NOMO-1 (cell line): ENCODE measurements around the gene ZNF212.
"Not testable (repeated sequence)": the region's sequence is repeated elsewhere in the genome, so short reads cannot be mapped to it uniquely, and the experiment has no call there.

Source experiments
- DNase-seq, 2 experiments: peaks; one replicate each; lab custom pipeline; 2025; ENCODE audit not compliant: unreplicated experiment in 2 of 2; lab: John Stamatoyannopoulos, UW

The ZNF212 gene

DNA sequence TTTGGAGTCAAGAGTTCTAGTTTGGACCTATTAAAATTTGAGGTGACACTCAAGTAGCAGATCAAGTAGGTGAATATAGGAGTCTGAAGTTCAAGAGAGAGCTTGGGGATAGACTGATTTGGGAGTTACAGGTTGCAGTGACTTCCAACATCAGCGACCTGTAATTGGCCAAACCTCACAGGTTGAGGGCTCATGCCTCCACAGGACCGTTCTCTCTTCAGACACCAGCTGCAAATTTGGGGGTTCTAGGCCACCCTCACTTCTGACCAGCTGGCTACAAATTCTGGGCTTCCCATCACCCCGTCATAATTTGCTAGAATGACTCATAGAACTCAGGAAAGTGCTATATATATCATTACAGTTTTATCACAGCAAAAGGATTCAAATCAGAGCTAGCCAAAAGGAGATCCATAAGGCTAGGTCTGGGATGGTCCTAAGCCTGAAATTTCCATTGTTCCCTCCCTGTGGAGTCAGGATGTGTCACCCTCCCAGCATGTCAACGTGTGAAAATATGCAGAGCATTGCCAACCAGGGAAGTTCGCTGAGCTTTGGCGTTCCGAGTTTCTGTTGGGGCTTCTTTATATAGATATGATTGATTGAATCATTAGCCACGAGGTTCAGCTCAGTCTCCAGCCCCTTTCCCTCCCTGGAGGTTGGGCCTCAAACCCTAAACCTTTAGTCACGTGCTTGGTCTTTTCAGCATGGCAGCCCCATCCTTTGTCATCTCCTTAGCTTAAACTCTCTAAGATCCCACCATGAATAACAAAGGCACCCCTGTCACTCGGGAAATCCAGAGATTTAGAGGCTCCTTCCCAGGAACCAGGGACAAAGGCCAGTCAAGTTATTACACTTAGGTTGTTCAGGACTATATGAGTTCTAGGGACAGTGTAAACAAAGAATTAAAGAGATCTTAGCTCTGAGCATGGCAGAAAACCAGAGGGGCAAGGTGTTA lies 20.7 kb upstream of the ZNF212 start:
- DNase-seq: no peak

DNA sequence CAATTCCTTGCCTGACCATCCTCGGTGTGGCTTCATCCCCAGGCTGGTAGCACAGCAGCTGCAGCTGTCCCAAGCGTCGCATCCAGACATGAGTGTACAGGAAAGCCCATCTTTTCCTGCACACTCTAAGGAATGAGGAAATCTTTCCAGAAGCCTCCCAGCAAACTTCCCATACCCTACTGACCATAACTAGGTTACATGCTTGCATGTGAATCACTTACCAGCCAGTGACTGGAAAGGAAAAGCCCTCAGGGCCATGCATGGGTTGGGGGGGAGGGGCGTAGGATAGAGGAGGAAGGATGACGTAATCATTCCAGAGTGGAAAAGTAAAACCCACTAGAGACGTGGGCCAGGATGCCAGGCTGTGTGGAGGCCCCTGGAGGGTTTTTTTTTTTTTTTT lies 18.9 kb upstream of the ZNF212 start:
- DNase-seq: no peak

DNA sequence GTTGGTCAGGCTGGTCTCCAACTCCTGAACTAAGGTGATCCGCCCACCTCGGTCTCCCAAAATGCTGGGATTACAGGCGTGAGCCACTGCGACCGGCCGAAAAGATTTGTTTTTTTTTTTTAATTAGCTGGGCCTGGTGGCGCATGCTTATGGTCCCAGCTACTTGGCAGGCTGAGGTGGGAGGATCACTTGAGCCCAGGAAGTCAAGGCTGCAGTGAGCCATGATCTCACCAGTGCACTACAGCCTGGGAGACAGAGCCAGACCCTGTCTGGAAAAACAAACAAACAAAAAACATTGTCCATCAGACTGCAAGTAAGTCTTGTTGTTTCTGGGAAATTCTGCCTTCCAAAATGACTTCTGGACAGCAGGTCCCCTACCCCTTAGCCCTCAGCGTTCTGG lies 16.3 kb upstream of the ZNF212 start:
- DNase-seq: no peak

DNA sequence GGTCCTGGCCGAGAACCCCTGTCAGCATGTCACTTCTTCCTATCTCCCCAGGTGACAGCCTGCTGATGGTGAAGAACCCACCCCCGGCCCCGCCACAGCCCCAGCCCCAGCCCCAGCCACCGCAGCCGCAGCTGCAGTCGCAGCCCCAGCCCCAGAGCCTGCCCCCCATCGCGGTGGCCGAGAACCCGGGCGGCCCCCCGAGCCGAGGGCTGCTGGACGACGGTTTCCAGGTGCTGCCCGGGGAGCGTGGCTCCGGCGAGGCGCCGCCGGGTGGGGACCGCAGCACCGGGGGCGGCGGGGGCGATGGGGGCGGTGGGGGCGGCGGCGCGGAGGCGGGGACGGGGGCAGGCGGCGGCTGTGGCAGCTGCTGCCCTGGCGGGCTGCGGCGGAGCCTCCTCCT lies 15.7 kb upstream of the ZNF212 start:
- DNase-seq: no peak

DNA sequence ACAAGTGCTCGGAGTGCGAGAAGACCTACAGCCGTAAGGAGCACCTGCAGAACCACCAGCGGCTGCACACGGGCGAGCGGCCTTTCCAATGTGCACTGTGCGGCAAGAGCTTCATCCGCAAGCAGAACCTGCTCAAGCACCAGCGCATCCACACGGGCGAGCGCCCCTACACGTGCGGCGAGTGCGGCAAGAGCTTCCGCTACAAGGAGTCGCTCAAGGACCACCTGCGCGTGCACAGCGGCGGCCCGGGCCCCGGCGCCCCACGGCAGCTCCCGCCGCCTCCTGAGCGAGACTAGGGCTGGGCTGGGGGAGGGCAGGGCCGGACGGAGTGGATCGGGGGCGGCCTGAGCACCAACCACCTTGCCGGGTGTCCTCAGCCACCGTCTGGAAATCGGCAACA lies 15.1 kb upstream of the ZNF212 start:
- no peak for DNase-seq

DNA sequence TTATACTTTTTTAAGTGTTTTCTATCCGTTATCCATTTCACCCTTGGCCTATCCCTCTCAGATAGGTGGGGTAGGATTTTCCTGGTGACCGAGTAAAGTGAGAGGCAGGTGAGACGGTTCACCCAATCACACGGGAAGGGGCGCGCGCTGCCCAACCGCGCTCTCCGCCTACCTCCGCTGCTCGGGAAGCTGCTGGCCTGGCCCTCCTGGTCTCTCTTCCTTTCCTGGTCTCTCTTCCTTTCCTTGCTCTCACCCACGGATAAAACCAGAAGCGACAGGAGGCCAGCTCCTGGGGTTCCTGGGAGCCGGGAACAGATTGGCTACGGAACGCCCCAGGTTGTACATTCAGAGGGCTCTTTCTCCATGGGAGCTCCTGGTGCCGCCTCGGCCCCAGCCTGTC lies 14.3 kb upstream of the ZNF212 start:
- no peak for DNase-seq

DNA sequence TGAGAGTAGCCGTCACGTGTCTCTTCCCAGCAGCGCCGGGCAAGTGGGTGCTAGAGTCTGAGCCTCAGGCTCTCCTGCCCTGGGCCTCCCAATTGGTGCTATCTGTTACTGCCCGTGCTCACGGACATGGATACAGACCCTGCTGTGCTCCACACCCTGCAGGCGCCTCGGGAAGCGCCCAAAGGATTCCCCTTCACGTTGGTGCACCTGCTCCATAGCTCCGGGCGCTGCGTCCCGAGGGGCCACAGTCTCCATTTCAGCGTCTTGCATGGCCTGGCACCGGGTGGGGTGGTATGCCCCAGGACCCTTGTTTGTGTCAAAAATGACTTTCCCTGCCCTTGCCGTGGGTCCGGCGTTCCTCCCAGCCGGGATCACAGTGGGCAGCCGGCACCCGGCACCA lies 13.8 kb upstream of the ZNF212 start:
- DNase-seq: no peak

DNA sequence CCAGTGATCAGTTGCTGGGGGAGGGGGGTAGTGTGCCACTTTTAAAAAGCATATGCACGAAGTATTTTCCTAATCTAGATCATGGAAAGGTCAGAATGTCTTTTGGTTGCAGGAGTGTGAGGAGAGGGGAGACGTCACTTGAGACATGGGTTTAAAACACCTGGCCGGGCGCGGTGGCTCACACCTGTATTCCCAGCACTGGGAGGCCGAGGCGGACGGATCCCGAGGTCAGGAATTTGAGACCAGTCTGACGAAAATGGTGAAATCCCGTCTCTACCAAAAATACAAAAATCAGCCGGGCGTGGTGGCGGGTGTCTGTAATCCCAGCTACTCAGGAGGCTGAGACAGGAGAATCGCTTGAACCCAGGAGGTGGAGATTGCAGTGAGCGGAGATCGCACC lies 13.1 kb upstream of the ZNF212 start:
- not testable (repeated sequence) for DNase-seq

DNA sequence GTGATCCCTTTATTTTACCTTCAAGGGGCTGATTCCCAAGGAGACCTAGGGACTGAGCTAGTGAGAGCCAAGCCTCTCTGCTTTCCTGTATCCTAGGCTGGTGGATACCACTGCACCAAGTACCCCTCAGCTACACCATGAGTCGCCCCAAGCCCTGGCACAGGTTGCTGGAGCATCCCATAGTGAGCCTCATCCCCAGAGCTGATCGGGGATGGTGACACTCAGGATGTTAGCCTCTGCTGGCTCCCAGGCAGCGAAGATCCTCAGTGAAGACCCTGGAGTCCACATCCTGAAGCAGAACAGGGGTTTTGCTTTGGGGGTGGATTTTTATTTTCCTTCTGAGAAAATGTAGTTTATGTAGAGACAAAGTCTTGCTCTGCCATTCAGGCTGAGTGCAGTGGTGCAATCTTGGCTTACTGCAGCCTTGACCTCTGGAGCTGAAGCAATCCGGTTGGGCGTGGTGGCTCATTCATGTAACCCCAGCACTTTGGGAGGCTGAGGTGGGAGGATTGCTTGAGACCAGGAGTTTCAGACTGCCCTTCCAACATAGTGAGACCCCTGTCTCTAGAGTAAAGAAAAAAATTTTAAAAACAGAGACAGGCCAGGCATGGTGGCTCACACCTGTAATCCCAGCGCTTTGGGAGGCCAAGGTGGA lies 12.5 kb upstream of the ZNF212 start:
- DNase-seq: no peak

DNA sequence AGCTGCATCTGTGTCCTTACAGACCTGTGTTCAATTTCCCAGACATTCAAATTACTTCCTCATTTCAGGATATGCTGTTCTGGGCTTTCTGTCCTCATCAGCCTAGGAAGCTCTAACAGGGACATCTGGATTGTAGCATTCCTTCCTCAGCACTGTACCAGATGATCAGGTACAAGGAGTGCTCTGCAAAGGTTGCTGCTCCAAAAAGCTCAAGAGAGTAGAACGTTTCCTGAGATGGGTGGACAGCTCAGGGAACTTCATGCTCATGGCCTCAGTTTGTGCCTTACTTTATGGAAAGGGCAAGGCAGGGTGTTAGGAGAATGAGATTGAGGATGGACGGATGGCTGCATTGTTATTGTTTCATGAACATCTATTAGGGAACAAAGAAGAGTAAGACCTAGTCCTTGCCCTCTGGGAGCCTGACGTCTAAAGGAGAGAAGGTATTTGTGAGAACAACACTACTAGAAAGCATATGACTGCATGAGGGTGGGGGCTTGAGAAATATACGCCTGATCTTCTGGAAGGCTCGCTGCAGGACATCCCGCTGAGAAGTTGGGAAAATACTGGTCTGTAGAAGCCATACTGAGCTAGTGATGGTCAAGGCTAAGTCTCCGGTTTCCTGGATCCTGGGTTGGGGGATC lies 10.5 kb upstream of the ZNF212 start:
- no peak for DNase-seq

DNA sequence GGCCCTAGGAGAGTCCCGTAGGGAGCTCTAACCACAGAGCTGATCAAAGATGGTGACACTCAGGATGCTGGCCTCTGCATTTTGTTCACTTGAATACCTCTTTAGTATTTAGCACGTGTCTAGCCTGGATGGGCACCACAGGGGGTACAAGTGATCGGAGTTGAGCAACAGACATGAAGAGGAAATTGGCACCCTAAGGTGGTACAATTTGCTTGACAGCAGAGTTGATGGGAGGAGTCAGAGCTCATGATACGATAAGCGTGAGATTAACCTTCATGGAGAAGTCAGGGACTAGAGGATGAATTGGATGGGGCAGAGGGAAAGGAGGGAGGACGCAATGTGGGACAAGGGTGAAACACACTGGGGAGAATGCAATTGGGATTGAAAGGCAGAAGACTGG lies 9.9 kb upstream of the ZNF212 start:
- DNase-seq: no peak

DNA sequence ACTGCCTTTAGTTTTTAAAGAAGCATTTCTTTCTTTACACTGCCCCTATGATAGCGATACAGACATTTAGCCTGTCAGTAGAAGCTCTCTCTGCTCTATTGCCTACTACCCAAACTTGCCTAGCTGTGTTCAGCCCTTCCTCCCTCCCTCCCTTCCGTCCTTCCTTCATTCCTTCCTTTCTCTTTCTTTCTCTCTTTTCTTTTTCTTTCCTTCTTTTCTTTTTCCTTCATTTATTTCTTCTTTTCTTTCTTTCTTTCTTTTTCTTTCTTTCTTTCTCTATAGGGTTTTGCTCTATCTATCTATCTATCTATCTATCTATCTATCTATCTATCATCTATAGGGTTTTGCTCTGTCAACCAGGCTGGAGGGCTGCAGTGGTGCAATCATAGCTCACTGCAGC lies 7.1 kb upstream of the ZNF212 start:
- no peak for DNase-seq

DNA sequence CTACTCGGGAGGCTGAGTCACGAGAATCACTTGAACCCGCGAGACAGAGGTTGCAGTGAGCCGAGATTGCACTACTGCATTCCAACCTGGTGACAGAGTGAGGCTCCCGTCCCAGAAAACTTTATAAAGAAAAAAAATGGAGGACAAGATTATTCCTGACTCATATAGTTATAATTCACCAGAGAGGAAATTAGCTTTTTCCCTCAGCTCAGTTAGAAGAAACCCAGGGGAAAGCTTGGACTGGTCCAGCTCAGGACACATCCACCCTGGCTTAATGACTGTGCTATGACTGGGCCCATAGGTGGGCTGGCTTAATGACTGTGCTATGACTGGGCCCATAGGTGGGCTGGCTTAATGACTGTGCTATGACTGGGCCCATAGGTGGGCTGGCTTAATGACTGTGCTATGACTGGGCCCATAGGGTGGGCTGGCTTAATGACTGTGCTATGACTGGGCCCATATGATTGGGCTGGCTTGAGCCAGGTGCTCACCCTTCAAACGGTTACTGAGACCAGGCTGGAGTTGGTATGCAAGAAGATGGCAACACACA lies 5.7 kb upstream of the ZNF212 start:
- not testable (repeated sequence) for DNase-seq

DNA sequence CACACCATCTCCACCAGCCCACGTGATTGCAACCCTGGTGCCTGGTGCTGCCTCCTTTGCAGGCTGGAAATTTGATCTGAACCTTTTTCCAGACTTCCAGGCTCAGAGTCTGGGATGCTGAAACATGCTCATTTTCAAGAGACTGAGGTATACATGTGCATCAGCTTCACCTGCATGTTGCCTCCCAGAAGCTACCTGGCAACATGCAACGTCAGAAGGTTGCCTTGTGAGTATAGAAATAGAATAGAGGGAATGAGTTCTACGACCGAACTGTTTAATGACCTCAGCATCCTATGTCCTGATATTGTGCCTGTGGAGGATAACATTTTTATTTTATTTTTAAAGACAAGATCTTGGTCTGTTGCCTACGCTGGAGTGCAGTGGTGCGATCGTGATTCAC lies 1.9 kb upstream of the ZNF212 start:
- DNase-seq: no peak

DNA sequence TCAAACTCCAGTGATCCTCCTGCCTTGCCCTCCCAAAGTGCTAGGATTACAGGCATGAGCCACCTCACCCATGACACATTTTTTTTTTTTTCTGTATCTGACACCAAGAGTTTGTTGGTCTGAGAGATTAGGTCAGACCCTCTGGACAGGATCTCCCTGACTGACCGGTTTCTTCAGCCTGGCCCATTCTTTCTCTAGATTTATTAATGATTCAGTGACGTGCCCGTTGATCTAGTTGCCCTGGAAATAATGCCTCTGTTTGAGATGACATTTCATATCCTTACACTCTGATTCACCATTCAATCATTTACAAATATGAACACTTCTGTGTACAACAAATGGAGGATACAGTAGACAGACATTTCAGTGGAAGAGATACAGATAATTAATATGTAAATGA lies 1.4 kb upstream of the ZNF212 start:
- no peak for DNase-seq

DNA sequence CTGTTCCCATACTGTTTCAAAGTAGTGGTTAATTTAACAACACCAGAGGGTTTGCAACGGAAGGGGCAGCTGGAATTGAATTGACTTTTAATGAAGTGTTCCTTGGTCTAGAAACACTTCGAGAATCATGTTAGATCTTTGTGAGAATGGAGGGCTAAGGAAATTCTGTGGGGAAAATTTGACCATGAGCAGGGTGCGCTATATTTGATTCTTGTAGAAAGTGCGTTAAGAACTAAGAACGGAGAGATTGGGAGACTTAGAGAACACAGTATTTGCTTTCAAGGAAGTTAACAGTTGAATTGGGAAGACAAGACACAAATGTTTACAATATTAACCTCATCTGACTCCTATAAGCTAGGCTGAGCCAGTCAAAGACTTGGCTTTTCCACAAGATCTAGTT lies 1.2 kb downstream of the ZNF212 start:
- no peak for DNase-seq

DNA sequence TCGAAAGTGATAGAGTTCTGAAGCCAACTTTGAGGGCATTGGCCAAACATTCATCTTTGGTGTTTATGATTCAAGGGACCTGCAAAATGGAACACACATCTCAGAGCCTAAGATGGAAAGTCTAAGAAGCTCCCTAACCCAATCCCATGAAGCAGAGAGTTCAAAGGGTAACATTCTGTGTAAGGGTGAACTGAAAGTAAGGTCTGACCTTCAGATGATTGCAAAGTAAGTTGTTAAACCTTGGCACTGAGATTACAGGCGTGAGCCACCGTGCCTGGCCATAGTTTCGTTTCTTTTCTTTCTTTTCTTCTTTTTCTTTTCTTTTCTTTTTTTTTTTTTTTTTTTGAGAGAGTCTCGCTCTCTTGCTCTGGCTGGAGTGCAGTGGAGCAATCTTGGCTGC lies 2.2 kb downstream of the ZNF212 start:
- DNase-seq: no peak

DNA sequence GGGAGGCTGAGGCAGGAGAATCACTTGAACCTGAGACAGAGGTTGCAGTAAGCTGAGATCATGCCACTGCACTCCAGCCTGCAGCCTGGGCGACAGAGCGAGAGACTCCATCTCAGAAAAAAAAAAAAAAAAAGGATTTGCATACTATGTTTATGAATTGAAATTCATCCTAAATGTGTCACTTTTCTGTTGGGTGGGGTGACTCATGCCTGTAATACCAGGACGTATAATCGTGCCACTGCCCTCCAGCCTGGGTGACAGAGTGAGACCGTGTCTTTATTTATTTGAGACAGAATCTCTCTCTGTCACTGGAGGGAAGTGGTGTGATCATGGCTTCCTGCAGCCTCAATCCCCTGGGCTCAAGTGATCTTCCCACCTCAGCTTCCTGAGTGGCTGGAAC lies 5.8 kb downstream of the ZNF212 start:
- no peak for DNase-seq

DNA sequence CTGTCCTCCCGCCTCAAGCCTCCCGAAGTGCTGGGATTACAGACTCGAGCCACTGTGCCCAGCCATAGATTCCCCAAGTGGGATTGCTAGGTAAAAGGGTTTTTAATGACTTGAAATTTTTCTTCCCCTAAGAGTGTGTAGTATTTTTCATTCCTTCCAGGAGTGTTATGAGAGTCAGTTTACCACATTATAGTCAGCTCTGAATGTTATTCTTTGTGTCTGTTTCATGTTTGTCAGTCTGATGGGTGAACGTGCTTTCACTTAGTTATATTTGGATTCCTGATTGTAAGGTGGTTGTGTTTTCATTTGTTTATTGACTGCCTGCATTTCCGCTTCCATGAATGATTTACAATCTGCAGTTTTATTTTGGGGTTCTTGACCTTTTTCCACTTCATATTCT lies 6.3 kb downstream of the ZNF212 start:
- no peak for DNase-seq

DNA sequence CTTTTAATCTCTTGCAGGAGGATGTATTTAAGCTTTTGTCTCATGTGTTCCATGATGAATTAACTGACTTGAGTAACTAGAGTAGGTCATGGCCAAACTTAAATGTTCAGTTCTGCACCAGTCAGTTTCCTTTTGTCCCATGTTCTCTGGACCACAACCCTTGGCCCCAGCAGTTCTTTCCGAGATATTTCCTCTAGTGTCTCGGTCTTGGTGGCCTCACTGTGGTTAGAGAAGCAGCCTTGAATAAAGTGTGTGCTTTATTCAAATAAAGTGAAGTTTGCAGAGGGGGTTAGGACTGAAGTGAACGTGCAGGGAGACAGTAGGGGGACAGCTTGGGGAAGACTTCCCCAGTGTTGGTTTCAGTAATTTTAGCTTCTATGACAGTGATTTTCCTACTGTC lies 9.3 kb downstream of the ZNF212 start:
- no peak for DNase-seq

DNA sequence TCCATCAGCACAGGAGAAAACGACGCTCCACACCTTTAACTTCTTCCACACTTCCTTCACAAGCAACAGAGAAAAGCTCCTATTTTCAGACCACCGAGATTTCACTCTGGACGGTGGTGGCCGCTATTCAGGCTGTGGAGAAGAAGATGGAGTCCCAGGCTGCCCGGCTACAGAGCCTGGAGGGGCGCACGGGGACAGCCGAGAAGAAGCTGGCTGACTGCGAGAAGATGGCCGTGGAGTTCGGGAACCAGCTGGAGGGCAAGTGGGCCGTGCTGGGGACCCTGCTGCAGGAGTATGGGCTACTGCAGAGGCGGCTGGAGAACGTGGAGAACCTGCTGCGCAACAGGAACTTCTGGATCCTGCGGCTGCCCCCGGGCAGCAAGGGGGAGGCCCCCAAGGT lies 10.7 kb downstream of the ZNF212 start:
- not testable (repeated sequence) for DNase-seq

DNA sequence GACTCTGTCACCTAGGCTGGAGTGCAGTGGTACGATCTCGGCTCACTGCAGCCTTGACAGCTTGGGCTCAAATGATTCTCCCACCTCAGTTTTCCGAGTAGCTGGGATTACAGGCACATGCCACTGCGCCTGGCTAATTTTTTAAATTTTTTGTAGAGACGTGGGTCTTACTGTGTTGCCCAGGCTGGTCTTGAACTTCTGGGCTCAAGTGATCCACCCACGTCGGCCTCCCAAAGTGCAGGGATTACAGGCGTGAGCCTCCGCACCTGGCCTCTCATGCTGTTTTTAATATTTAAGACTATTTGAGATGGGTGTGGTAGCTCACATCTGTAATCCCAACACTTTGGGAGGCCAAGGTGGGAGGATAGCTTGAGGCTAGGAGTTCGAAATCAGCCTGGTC lies 12.1 kb downstream of the ZNF212 start:
- not testable (repeated sequence) for DNase-seq
